H9 (cell line): ENCODE results near the gene WASF3. TPM values are rescaled to one million over a fixed set of nuclear protein-coding genes. Genes with fewer than 3 reads are reported as not detected.

Source experiments
- DNase-seq: peaks from one replicate; pipeline ENCODE4 v3.0.0-alpha.2; 2017
- H2AFZ ChIP-seq: one replicate; pipeline ENCODE4 v1.6.1; 2013; ENCODE audit warnings: mild to moderate bottlenecking, low read length, control low read depth, moderate library complexity
- H2AK5ac ChIP-seq: 2 replicates; pipeline ENCODE4 v1.6.1; 2013; ENCODE audit warnings: low read length, control low read depth, mixed read lengths; ENCODE audit not compliant: insufficient read length
- H2BK120ac ChIP-seq: one replicate; pipeline ENCODE4 v1.6.1; 2013; ENCODE audit warnings: low read depth, mild to moderate bottlenecking, low read length, control low read depth, inconsistent platforms; ENCODE audit not compliant: poor library complexity, severe bottlenecking
- H2BK12ac ChIP-seq: 2 replicates; pipeline ENCODE4 v1.6.1; 2013; ENCODE audit warnings: low read length, control low read depth, mixed read lengths, low read depth; ENCODE audit not compliant: insufficient read length
- H2BK15ac ChIP-seq: 2 replicates; pipeline ENCODE4 v1.6.1; 2013; ENCODE audit warnings: low read depth, low read length, control low read depth
- H2BK20ac ChIP-seq: one replicate; pipeline ENCODE4 v1.6.1; 2013; ENCODE audit warnings: low read depth, mild to moderate bottlenecking, low read length, control low read depth, inconsistent platforms; ENCODE audit not compliant: poor library complexity, severe bottlenecking
- H2BK5ac ChIP-seq: 2 replicates; pipeline ENCODE4 v1.6.1; 2013; ENCODE audit warnings: low read length, control low read depth, mixed read lengths; ENCODE audit not compliant: insufficient read length
- H3K14ac ChIP-seq: 2 replicates; pipeline ENCODE4 v1.6.1; 2013; ENCODE audit warnings: low read length, control low read depth; ENCODE audit not compliant: insufficient read depth
- H3K18ac ChIP-seq: 2 replicates; pipeline ENCODE4 v1.6.1; 2013; ENCODE audit warnings: low read depth, mild to moderate bottlenecking, mixed read lengths, low read length, control low read depth; ENCODE audit not compliant: insufficient read length
- H3K23ac ChIP-seq: 2 replicates; pipeline ENCODE4 v1.6.1; 2013; ENCODE audit warnings: low read length, control low read depth, mixed read lengths, low read depth; ENCODE audit not compliant: insufficient read length
- H3K23me2 ChIP-seq: 2 replicates; pipeline ENCODE4 v1.6.1; 2013; ENCODE audit warnings: low read depth, mild to moderate bottlenecking, mixed read lengths, low read length, control low read depth; ENCODE audit not compliant: insufficient read length, poor library complexity, severe bottlenecking
- H3K27ac ChIP-seq: 2 replicates; pipeline ENCODE4 v1.5.1; 2013; ENCODE audit warnings: low read length, control low read depth, mixed read lengths, low read depth; ENCODE audit not compliant: insufficient read length
- H3K27me3 ChIP-seq: 2 replicates; pipeline ENCODE4 v1.6.1; 2013; ENCODE audit warnings: low read length, control low read depth, inconsistent platforms; ENCODE audit not compliant: insufficient read depth
- H3K4ac ChIP-seq: 2 replicates; pipeline ENCODE4 v1.6.1; 2013; ENCODE audit warnings: low read depth, mild to moderate bottlenecking, control low read depth, inconsistent platforms, low read length, moderate library complexity
- H3K4me1 ChIP-seq: 2 replicates; pipeline ENCODE4 v1.6.1; 2013; ENCODE audit warnings: low read length, control low read depth, inconsistent platforms; ENCODE audit not compliant: insufficient read depth
- H3K4me2 ChIP-seq: 2 replicates; pipeline ENCODE4 v1.6.1; 2013; ENCODE audit warnings: low read length, control low read depth, mixed read lengths; ENCODE audit not compliant: insufficient read length, insufficient read depth
- H3K56ac ChIP-seq: 2 replicates; pipeline ENCODE4 v1.6.1; 2013; ENCODE audit warnings: low read depth, mild to moderate bottlenecking, mixed read lengths, low read length, control low read depth; ENCODE audit not compliant: insufficient read length
- H3K79me1 ChIP-seq: 2 replicates; pipeline ENCODE4 v1.6.1; 2013; ENCODE audit warnings: low read depth, mild to moderate bottlenecking, moderate library complexity, low read length, control low read depth, inconsistent platforms; ENCODE audit not compliant: insufficient read depth, poor library complexity, severe bottlenecking
- H3K79me2 ChIP-seq: 2 replicates; pipeline ENCODE4 v1.6.1; 2013; ENCODE audit warnings: low read length, control low read depth, inconsistent platforms; ENCODE audit not compliant: insufficient read depth
- H3K9ac ChIP-seq: 2 replicates; pipeline ENCODE4 v1.6.1; 2013; ENCODE audit warnings: low read length, control low read depth, mixed read lengths; ENCODE audit not compliant: insufficient read length; ENCODE audit errors: extremely low read depth
- H3K9me3 ChIP-seq: one replicate; pipeline ENCODE4 v1.6.1; 2013; ENCODE audit warnings: low read depth, low read length, inconsistent platforms; ENCODE audit not compliant: control insufficient read depth
- H3T11ph ChIP-seq: one replicate; pipeline ENCODE4 v1.6.1; 2013; ENCODE audit warnings: mild to moderate bottlenecking, low read length, control low read depth, inconsistent platforms
- H4K20me1 ChIP-seq: one replicate; pipeline ENCODE4 v1.6.1; 2013; ENCODE audit not compliant: control insufficient read depth, insufficient read length, insufficient read depth
- H4K5ac ChIP-seq: 2 replicates; pipeline ENCODE4 v1.6.1; 2013; ENCODE audit warnings: low read depth, mild to moderate bottlenecking, mixed read lengths, low read length, control low read depth; ENCODE audit not compliant: insufficient read length
- H4K8ac ChIP-seq: replicated peaks from 2 replicates; pipeline ENCODE4 v1.6.1; 2013; ENCODE audit warnings: low read length, control low read depth, mixed read lengths, low read depth; ENCODE audit not compliant: insufficient read length
- H4K91ac ChIP-seq: 2 replicates; pipeline ENCODE4 v1.6.1; 2013; ENCODE audit warnings: low read depth, mild to moderate bottlenecking, moderate library complexity, mixed read lengths, low read length, control low read depth; ENCODE audit not compliant: insufficient read length
- H3K27ac Mint-ChIP-seq, 3 experiments: 2 replicates in 2 of 3; 3 replicates in 1 of 3; pipeline ENCODE4 v1.8.0; 2020 to 2021; ENCODE audit warnings: mixed read lengths in 3 of 3, mild to moderate bottlenecking in 1 of 3, moderate library complexity in 1 of 3
- H3K27me3 Mint-ChIP-seq: 2 replicates; pipeline ENCODE4 v1.8.0; 2021; ENCODE audit warnings: low read depth, mild to moderate bottlenecking, moderate library complexity, mixed read lengths
- H3K36me3 Mint-ChIP-seq, 3 experiments: 2 replicates in 2 of 3; 3 replicates in 1 of 3; pipeline ENCODE4 v1.8.0; 2020 to 2021; ENCODE audit warnings: low read depth in 3 of 3, mixed read lengths in 3 of 3; ENCODE audit not compliant: insufficient read depth in 1 of 3
- H3K4me1 Mint-ChIP-seq, 2 experiments: 2 replicates each; pipeline ENCODE4 v1.8.0; 2020; ENCODE audit warnings: mixed read lengths in 2 of 2
- H3K4me3 Mint-ChIP-seq, 2 experiments: 2 replicates in 1 of 2; 3 replicates in 1 of 2; pipeline ENCODE4 v1.8.0; 2020 to 2021; ENCODE audit warnings: mild to moderate bottlenecking in 2 of 2, mixed read lengths in 2 of 2, moderate library complexity in 1 of 2
- H3K9me3 Mint-ChIP-seq, 2 experiments: 2 replicates in 1 of 2; 3 replicates in 1 of 2; pipeline ENCODE4 v1.8.0; 2020; ENCODE audit warnings: mild to moderate bottlenecking in 2 of 2, mixed read lengths in 2 of 2, moderate library complexity in 1 of 2
- WGBS: extraction: QIAGEN DNeasy Blood & Tissue Kit; methylation state at CpG from one replicate; pipeline ENCODE4 v1.1.7; 2013; ENCODE audit warnings: missing lambda C conversion rate, low lambda C conversion rate, mixed read lengths; ENCODE audit not compliant: insufficient read length; ENCODE audit errors: extremely low coverage; 5-methylcytosine and 5-hydroxymethylcytosine counted together
- total RNA-seq: library from RNA; stranded (reverse); gene quantifications from 2 replicates; pipeline ENCODE4 v1.2.1, GENCODE V29; 2021
- TF ChIP-seq, protein P1 (sequence below): fragments of 200-600 bp; sonication (generic); conservative IDR thresholded peaks from 3 replicates; pipeline ENCODE4 v1.8.0; 2021; ENCODE audit warnings: antibody characterized with exemption, mild to moderate bottlenecking

Gene WASF3
- total RNA-seq, 1 experiment from 2014 or later: 22.2 TPM

DNA sequence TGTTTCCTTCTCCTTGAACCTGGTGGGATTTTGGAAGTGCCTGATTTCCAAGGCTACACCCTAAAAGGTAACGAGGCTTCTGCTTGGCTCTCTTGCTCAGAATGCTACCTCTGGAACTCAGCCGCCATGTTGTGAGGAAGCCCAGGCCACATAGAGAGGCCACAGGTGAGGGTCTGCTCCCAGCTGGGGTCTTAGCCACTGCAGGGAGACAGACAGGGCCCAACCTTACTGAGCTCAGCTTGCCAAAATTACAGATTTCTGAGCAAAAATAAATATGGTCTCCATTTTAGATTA, 141.7 kb downstream of the WASF3 start:
- Histone ChIP-seq H4K20me1 (no peaks in the 10 kb centered on the region), H2AK5ac (no peak overlapping the region), H3K4me1 (no peaks in the 10 kb centered on the region), H4K8ac (no peak overlapping the region), H4K5ac (no peak overlapping the region), H3K4ac (no peak overlapping the region), H3K4me2 (no peak overlapping the region), H2BK5ac (no peak overlapping the region), H3K9ac (no peak overlapping the region), H2BK20ac (no peak overlapping the region), H3K9me3 (no peaks in the 10 kb centered on the region), H4K91ac (no peak overlapping the region), H3K27ac (no peak overlapping the region), H3K23ac (no peak overlapping the region), H2BK12ac (no peak overlapping the region), H2BK120ac (no peak overlapping the region), H2BK15ac (no peak overlapping the region), H3K79me2 (no peaks in the 10 kb centered on the region), H3K23me2 (no peaks in the 10 kb centered on the region), H3T11ph (no peak overlapping the region), H2AFZ (no peak overlapping the region), H3K56ac (no peak overlapping the region), H3K14ac (no peak overlapping the region), H3K27me3 (no peaks in the 10 kb centered on the region), H3K18ac (no peak overlapping the region), H3K79me1 (no peaks in the 10 kb centered on the region)
- Mint-ChIP-seq H3K27ac (no peak overlapping the region), H3K9me3 (no peaks in the 10 kb centered on the region; a peak in 1 of 5 replicates), H3K27me3 (peaks cover 15% of the 10 kb centered on the region), H3K4me1 (peaks cover 9 to 11% of the 10 kb centered on the region in 2 experiments), H3K4me3 (no peak overlapping the region), H3K36me3 (no peaks in the 10 kb centered on the region)
- TF ChIP-seq, protein P1, sequence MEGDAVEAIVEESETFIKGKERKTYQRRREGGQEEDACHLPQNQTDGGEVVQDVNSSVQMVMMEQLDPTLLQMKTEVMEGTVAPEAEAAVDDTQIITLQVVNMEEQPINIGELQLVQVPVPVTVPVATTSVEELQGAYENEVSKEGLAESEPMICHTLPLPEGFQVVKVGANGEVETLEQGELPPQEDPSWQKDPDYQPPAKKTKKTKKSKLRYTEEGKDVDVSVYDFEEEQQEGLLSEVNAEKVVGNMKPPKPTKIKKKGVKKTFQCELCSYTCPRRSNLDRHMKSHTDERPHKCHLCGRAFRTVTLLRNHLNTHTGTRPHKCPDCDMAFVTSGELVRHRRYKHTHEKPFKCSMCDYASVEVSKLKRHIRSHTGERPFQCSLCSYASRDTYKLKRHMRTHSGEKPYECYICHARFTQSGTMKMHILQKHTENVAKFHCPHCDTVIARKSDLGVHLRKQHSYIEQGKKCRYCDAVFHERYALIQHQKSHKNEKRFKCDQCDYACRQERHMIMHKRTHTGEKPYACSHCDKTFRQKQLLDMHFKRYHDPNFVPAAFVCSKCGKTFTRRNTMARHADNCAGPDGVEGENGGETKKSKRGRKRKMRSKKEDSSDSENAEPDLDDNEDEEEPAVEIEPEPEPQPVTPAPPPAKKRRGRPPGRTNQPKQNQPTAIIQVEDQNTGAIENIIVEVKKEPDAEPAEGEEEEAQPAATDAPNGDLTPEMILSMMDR: no peak
- no peak for DNase-seq
- no CpG with 5 or more reads among the region's 2 CpGs for WGBS
